HEK293T (cell line): ENCODE results near the gene ACBD3.

Source experiments
- BHLHE40 ChIP-seq: fragments of 450-650 bp; IDR thresholded peaks from 2 replicates; pipeline ENCODE4 v1.6.1; 2016; ENCODE audit warnings: mild to moderate bottlenecking, moderate library complexity, borderline replicate concordance
- ELF4 ChIP-seq: fragments of 450-650 bp; IDR thresholded peaks from 2 replicates; pipeline ENCODE4 v1.6.1; 2017; ENCODE audit warnings: antibody characterized with exemption
- FOXK2 ChIP-seq: fragments of 450-650 bp; IDR thresholded peaks from 2 replicates; pipeline ENCODE4 v1.6.1; 2016; ENCODE audit warnings: mild to moderate bottlenecking
- FOXM1 ChIP-seq: fragments of 450-650 bp; IDR thresholded peaks from 2 replicates; pipeline ENCODE4 v1.6.1; 2017; ENCODE audit warnings: mild to moderate bottlenecking, borderline replicate concordance
- L3MBTL2 ChIP-seq: fragments of 450-650 bp; conservative IDR thresholded peaks from 2 replicates; pipeline ENCODE4 v1.6.1; 2016; ENCODE audit warnings: mild to moderate bottlenecking
- LEF1 ChIP-seq: fragments of 450-650 bp; IDR thresholded peaks from 2 replicates; pipeline ENCODE4 v1.6.1; 2017; ENCODE audit warnings: mild to moderate bottlenecking, borderline replicate concordance
- NFRKB ChIP-seq: fragments of 450-650 bp; IDR thresholded peaks from 2 replicates; pipeline ENCODE4 v1.6.1; 2016; ENCODE audit warnings: mild to moderate bottlenecking, moderate library complexity
- SP1 ChIP-seq: fragments of 450-650 bp; IDR thresholded peaks from 2 replicates; pipeline ENCODE4 v1.6.1; 2017
- SUZ12 ChIP-seq: fragments of 450-650 bp; IDR thresholded peaks from 2 replicates; pipeline ENCODE4 v1.6.1; 2016; ENCODE audit warnings: mild to moderate bottlenecking
- TARDBP ChIP-seq: fragments of 450-650 bp; IDR thresholded peaks from 2 replicates; pipeline ENCODE4 v1.6.1; 2016
- ZNF384 ChIP-seq: fragments of 450-650 bp; IDR thresholded peaks from 2 replicates; pipeline ENCODE4 v1.6.1; 2016
- TF ChIP-seq, protein P1 (sequence below): fragments of 450-650 bp; IDR thresholded peaks from 2 replicates; pipeline ENCODE4 v1.6.1; 2016

DNA sequence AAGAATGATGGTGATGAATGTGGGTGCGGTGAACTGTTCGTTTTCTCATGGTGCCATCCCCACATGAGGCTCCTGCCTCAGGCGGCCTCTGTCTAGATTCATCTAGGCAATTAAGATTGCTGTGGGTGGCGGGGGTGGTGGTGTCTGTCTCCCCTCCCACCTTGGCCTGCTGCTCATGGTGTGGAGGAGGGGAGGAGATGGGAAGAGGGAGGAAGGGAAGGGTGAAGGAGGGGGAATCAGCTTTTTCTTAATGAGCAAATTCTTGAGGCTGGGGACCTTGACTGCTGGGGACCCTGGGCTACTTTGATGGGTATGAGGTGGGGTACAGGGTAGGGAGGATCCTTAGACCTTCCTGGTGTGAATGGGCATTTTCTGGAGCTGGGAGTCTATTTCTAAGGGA is 68.2 kb downstream of the ACBD3 start:
- TF ChIP-seq L3MBTL2, result no peak
- no peak for TF ChIP-seq BHLHE40
- no peak for TF ChIP-seq ELF4
- TF ChIP-seq FOXM1, result no peak
- no peak for TF ChIP-seq SUZ12
- TF ChIP-seq SP1, result no peak
- TF ChIP-seq ZNF384, result no peak
- TF ChIP-seq, protein P1, sequence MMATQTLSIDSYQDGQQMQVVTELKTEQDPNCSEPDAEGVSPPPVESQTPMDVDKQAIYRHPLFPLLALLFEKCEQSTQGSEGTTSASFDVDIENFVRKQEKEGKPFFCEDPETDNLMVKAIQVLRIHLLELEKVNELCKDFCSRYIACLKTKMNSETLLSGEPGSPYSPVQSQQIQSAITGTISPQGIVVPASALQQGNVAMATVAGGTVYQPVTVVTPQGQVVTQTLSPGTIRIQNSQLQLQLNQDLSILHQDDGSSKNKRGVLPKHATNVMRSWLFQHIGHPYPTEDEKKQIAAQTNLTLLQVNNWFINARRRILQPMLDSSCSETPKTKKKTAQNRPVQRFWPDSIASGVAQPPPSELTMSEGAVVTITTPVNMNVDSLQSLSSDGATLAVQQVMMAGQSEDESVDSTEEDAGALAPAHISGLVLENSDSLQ, result no peak
- no peak for TF ChIP-seq FOXK2
- TF ChIP-seq LEF1, result no peak
- no peak for TF ChIP-seq TARDBP
- TF ChIP-seq NFRKB, result no peak
